D341Med (cell line): ENCODE results near the gene ARHGAP42.

ENCODE experiments used
- DNase-seq: peaks from one replicate; pipeline ENCODE4 v3.0.0; 2012; ENCODE audit warnings: low spot score

Gene ARHGAP42

DNA sequence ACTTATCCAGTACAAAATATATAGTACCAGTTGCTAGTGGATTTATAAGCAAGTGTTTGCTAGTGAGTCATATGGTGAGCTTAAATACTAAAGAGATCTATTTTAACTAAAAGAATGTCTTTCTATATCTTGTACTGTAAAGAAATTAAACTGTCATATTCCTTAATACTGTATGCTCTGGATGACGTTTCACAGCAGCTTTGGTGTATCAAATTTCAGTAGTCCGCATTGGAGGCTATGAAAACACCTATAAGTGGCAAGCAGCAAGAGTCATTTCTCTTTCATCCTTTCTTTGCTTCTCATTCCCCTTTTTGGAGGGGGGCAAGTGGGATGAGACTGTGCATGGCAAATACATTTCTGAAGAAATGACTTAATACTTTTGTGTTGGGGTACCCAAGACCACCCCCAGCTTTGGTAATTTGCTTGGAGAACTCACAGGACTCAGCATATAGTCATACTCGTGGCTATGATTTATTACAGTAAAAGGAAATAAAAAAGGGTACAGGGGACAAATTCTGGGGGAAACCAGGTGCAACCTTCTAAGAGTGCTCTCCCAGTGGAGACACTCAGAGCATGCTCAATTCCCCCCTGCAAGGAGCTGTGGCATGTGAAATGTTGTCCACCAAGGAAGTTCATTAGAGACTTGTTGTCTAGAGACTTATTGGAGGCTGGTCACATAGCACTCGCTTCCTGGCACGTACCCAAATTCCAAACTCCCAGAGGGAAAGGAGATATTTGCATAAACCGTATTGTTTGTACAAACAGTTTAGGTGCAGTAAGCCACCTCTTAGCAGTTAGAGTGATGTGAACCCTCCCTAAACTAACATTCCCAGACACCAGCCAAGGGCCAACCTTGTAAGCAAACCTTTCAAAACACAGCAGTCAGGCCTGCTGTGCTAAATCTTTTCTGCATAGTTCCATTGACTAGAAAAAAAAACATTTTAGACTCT lies 231.7 kb downstream of the ARHGAP42 start:
- peak; percentile 23 for DNase-seq

GRCh38 chr11:100920593-100920992 lies 233.5 kb downstream of the ARHGAP42 start:
- DNase-seq, result no peak

DNA sequence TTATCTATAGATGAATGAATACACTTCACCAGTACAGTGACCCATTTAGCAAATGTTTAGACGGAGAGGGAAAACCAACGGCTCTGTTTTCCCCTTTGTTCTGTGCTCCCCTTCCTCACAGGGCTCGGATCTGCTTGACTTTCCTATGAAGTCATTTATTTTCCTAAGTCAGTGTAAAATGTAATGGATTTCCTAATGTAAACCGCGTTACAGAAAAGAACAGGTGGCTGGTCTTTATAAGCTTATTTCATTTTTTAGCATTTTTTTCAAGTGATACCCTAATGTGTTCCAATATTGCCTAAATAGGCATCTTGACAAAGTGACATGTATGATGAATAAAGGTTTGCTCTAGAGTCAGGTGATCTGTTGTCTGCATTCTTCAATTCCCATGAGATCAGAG lies 235.0 kb downstream of the ARHGAP42 start:
- DNase-seq, result no peak

GRCh38 chr11:100923555-100923954 lies 236.5 kb downstream of the ARHGAP42 start:
- no peak for DNase-seq

DNA sequence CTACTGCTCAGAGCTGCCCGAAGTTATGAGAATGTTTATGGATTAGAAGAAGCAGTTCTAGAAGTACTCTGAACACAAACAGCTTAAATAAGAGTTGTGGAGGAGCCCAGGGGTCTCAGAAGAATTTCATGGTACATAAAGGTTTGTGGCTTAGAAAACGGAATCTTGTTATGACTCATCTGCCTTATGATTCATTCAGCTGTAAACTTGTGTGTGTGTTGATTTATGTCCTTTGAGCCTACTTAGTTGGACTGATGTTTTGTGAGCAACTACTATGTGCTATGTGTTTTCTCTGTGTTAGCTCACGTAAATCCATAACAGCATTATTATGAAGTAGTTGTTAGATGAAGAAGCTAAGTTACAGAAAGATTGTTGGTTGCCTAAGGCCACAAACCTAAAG lies 238.8 kb downstream of the ARHGAP42 start:
- DNase-seq, result no peak

- no peak for DNase-seq
These were observed 240.5 kb downstream of the ARHGAP42 start for GRCh38 chr11:100927579-100927978.

DNA sequence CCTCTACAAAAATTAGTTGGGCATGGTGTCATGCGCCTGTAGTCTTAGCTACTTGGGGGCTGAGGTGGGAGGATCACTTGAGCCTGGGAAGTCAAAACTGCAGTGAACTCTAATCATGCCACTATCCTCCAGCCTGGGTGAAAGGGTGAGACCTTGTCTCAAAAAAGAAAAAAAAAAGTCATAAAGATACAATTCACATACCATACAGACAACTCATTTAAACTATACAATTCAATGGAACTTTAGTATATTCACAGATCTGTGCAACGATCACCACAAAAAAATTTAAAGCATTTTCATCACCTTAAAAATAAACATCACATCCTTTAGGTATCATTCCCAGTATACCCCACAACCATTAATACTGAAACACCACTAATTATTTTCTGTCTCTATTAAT lies 241.3 kb downstream of the ARHGAP42 start:
- no peak for DNase-seq

DNA sequence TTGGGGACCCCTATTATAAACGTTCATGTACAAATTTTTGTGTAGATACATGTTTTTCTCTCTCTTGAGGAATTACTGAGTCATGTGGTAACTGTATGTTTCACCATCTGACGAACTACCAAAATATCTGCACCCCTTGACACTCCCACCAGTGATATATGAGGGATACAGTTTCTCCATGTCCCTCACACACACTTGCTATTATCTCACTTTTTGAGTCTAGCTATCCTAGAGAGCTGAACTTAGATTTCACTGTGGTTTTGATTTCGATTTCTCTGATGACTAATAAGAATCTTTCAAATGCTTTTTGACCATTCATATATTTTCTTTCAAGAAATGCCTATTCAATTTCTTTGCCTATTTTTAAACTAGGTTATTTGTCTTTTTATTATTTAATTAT lies 242.3 kb downstream of the ARHGAP42 start:
- no peak for DNase-seq

DNA sequence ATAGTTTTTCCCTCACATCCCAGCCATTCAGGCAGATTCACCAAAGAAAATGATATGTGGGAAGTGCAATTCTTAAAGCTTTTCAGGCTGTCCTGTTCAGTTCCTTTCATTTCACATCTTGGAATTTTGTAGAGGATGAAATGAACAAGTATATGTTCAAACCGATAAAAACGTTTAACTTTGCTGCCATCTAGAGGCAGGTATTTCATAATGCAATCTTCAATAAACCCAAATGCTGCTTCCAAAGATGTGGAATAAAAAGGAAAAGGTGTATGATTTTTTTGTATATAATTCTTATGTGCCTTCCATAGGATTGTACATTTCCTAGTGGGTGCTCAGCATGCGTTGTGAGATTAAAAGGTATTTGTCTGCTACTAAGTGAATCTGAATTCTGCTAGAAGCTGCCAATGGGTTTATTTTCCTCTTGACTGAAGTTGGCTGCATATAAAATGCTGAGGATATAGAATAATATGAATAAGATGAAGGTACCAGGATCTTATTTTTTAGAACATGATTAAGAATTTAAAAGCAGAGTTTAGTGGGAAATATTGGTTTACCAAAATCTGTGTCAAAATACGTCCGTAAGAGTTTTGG lies 243.2 kb downstream of the ARHGAP42 start:
- peak; percentile 30 for DNase-seq

DNA sequence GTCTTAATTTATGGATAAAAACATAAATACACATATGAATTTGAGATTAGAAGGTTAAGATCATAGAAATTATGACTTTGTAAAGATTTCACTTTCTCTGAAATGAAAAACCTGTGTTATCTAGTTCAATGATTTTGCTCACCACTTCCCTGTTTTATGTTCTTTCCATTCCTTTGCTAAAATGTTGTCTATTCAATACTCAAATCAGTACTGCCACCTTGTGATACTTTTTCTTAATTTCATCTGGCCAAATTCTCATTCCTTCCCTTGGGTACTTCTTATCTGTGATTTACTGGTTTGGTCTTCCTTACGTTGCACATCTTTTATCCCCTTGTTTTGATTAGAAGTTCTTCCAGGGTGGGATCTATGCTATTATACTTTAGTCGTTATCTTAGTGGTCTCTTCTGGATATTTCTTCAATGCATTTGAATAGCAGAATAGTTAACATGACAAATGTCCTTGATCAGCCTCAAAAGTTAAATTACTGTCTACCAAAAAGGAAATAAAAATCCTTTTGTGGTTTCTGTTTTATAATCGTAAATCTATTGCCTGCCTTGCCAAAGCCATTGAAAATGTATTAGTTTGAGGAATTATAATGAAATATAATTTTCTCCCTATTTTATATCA lies 245.5 kb downstream of the ARHGAP42 start:
- peak; percentile 25 for DNase-seq

DNA sequence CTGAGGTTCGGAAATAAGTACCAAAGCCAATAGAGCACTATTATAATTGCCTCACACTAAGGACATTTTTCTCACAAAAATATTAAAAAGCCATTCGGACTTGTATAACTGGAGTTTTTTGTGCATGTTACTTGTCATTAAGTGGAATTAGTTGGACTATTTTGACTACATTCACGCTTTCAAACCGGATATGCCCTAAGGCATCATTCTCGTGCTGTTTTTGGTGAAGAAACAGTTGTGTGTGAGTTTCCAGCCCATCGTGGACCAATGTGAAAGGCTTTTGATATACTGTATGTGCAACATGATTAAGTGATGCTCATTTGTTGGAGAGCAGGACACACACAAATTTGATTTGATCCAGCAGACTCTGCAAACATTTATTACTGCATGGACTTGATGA lies 249.7 kb downstream of the ARHGAP42 start:
- DNase-seq, result no peak

DNA sequence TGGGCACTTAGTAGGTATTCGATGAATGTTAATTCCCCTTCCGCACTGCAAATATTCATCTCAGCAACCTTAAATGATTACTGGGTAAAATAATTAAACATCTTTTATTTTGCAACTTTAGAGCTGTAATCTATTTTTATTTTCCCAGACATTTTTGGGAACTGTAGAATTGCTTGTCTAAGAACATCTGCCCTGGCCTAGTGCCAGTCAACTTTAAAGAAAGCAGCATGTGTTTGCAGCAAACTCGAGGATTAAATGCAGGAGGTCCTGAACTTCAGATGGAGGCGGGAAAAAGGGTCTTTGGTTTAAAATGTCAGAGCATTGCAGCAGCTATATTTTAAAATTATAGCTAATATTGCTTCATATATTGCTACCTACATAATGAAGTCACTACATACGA lies 252.5 kb downstream of the ARHGAP42 start:
- DNase-seq, result no peak

- no peak for DNase-seq
These were observed 253.0 kb downstream of the ARHGAP42 start for GRCh38 chr11:100940111-100940510.

DNA sequence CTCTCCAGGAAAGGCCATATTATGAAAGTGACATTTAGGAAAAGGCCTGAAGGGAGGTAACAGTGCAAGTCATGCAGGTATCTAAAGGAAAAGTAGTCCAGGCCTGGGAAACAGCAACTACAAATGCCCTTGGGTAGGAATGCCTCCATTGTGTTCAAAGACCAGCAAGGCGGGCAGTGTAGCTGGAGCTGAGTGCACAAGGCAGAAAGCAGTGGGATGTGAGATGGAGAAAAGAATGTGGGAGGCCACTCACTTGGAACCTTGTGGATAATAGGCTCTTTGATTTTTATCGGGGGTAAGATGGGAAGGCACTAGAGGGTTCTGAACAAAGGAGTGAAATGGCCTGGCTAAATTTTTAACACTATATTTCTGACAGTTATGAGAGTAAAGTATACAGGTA lies 253.9 kb downstream of the ARHGAP42 start:
- DNase-seq, result no peak

- DNase-seq, result no peak
These were observed 254.9 kb downstream of the ARHGAP42 start for GRCh38 chr11:100942016-100942415.

GRCh38 chr11:100948936-100949335 lies 261.8 kb downstream of the ARHGAP42 start:
- DNase-seq, result no peak

DNA sequence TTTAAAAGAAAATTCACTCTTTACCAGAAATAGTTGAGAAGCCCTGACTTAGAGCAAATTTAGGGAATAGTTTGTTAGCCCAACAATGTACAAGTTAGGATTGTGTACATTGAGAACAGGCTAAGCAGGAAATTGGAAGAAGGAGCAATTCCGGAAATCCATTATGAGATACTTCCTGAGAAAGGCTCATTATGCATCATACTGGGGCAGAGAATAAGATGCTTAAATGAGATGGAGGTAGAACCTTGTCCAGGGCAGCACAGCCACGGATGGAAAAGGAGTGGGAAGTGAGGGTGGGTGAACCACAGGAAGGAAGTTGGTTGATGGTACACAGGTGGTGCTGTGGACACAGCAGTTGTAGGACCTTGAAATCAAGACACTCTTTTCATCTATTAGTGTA lies 262.4 kb downstream of the ARHGAP42 start:
- DNase-seq, result no peak

GRCh38 chr11:100955318-100955717 lies 268.2 kb downstream of the ARHGAP42 start:
- no peak for DNase-seq

- no peak for DNase-seq
These were observed 269.3 kb downstream of the ARHGAP42 start for GRCh38 chr11:100956351-100956750.

GRCh38 chr11:100957499-100957898 lies 270.4 kb downstream of the ARHGAP42 start:
- DNase-seq, result no peak

DNA sequence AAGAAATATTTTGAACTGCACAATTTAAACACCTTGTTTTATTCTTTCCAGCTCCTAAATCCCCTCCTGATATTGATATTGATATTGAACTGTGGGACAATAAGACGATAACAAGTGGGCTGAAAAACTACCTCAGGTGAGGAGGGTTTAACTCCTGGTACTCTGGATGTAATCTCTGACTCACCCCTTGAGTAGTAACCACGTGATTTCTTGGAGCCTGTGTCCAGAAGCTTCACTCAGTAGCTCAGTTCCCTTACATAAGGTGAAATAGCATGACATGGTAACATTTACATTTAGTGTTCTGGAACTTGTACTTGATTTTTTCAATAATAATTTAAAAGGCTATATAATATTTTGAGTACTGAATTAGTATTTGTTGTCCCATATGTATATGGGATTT lies 274.5 kb downstream of the ARHGAP42 start:
- no peak for DNase-seq

DNA sequence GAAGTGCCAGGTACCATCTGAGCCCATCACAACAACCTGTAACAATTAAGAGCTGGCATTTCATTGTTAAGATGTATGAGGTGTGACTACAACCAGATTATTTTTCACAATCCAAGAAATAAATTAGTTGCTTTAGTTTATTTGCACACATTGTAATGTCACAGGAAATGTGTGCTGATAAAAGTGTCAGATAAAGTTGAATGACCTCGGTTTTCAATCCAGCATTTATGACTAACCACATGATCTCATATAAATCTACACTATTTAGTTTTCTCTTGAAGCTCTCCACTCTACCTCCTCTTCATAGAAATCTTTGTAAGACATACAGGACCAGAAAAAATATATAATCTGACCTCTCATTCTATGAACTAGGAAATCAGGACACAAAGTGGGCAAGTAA lies 276.3 kb downstream of the ARHGAP42 start:
- DNase-seq, result no peak

DNA sequence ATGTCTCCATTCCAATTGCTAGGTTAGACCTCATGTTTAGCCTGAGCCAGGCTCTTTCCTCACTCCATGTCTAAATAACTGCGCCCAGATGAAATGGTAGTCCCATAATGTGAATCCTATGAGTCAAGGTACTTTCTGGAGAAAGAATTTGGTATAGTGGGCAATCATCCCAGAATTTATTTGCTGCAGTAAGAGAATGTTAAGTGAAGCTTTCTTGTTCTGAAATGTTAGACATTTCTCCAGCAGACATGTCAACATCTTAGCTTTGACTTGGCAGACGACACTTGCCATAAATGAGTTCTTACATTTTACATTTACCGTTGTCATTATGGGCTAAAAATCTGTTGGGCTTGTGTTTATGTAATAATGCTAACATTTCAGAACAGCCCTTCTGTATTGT lies 277.3 kb downstream of the ARHGAP42 start:
- DNase-seq, result no peak
